OCI-LY3 (cell line): ENCODE results near the gene GPR183.

Source experiments
- H2AFZ ChIP-seq: fragments of 200-600, 300-600 bp; shearing (Covaris generic); 2 replicates; pipeline ENCODE4 v1.6.0; 2014; ENCODE audit warnings: antibody characterized with exemption, low read depth, low read length
- H3K27ac ChIP-seq: fragments of 200-600, 300-600 bp; sonication (generic); 2 replicates; pipeline ENCODE4 v1.5.1; 2014; ENCODE audit warnings: mild to moderate bottlenecking, low read length, moderate library complexity, mixed read lengths
- H3K27me3 ChIP-seq: fragments of 200-600, 300-600 bp; sonication (generic); 2 replicates; pipeline ENCODE4 v1.6.1; 2014; ENCODE audit warnings: low read depth, low read length, mixed read lengths
- H3K36me3 ChIP-seq: fragments of 200-600, 300-600 bp; sonication (generic); replicated peaks from 2 replicates; pipeline ENCODE3; 2014; ENCODE audit warnings: low read depth, low read length, mixed read lengths
- H3K4me1 ChIP-seq: fragments of 300-600, 200-600 bp; sonication (generic); 2 replicates; pipeline ENCODE4 v1.6.1; 2014; ENCODE audit warnings: low read length, mixed read lengths
- H3K4me2 ChIP-seq: fragments of 200-600, 300-600 bp; sonication (generic); 2 replicates; pipeline ENCODE4 v1.6.1; 2014; ENCODE audit warnings: low read length, mixed read lengths
- H3K4me3 ChIP-seq: fragments of 300-600, 200-600 bp; sonication (generic); 2 replicates; pipeline ENCODE4 v1.5.1; 2014; ENCODE audit warnings: antibody characterized with exemption, mild to moderate bottlenecking, low read length, moderate library complexity
- H3K79me2 ChIP-seq: fragments of 300-600, 200-600 bp; shearing (Covaris generic); 2 replicates; pipeline ENCODE4 v1.6.1; 2014; ENCODE audit warnings: mild to moderate bottlenecking, low read length, mixed read lengths
- H3K9ac ChIP-seq: fragments of 300-600, 200-600 bp; shearing (Covaris generic); 2 replicates; pipeline ENCODE4 v1.6.0; 2014; ENCODE audit warnings: mild to moderate bottlenecking, low read length, moderate library complexity
- H3K9me3 ChIP-seq: fragments of 200-600, 300-600 bp; shearing (Covaris generic); 2 replicates; pipeline ENCODE4 v1.6.1; 2014; ENCODE audit warnings: low read length, mixed read lengths; ENCODE audit not compliant: insufficient read depth
- H4K20me1 ChIP-seq: fragments of 200-600, 300-600 bp; sonication (generic); 2 replicates; pipeline ENCODE4 v1.6.1; 2016; ENCODE audit warnings: low read length, mixed read lengths; ENCODE audit not compliant: insufficient read depth
- EZH2phosphoT487 ChIP-seq: fragments of 200-600 bp; shearing (Covaris generic); IDR thresholded peaks from 2 replicates; pipeline ENCODE4 v1.6.1; 2018; ENCODE audit warnings: antibody characterized with exemption, mixed run types, low read depth
- TF ChIP-seq, protein P1 (sequence below): fragments of 200-600, 300-600 bp; sonication (generic); IDR thresholded peaks from 2 replicates; pipeline ENCODE4 v1.5.1; 2014; ENCODE audit warnings: antibody characterized with exemption, low read length, low read depth

GPR183 gene

DNA sequence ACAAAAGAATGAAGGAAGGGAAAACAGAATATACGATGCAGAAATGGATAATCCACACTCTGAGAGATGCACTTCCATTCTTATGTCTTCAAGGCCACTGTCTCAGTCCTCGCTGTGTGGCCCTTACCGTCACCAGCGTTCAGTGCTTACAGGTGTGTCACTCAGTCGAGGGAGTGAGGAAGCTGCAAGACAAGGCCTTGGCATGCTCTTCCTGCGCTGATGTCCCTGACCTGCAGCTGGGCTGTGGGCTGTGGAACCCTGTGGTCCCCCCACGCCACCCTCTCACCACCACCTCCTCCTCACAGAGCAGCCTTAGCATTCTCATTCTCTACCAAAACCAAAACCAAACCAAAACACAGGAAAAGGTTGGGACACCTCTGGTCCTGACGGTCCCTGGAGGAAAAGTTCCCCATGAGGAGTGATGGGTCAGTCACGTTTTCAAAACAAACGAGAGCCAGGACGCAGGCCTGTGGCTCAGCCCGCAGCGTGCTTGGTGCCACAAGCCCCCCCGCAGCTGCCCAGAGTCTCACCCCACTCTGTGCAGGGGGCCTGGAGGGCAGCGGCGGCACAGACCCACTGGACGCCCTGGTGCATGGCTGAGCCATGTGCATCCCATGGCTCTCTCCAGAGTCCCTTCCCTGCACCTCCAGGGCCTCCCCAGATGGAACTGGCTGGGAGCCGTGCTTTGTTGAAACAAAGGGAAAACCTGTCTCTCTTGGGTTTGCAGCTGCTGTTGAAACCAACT lies 48.2 kb upstream of the GPR183 start:
- H2AFZ ChIP-seq, result no peak overlapping the region
- peak overlapping the region; percentile 71 for H3K9ac ChIP-seq
- peak overlapping the region; percentile 92 for H3K4me2 ChIP-seq
- H3K27me3 ChIP-seq, result no peaks in the 10 kb centered on the region
- no peak for TF ChIP-seq EZH2phosphoT487
- TF ChIP-seq, protein P1, sequence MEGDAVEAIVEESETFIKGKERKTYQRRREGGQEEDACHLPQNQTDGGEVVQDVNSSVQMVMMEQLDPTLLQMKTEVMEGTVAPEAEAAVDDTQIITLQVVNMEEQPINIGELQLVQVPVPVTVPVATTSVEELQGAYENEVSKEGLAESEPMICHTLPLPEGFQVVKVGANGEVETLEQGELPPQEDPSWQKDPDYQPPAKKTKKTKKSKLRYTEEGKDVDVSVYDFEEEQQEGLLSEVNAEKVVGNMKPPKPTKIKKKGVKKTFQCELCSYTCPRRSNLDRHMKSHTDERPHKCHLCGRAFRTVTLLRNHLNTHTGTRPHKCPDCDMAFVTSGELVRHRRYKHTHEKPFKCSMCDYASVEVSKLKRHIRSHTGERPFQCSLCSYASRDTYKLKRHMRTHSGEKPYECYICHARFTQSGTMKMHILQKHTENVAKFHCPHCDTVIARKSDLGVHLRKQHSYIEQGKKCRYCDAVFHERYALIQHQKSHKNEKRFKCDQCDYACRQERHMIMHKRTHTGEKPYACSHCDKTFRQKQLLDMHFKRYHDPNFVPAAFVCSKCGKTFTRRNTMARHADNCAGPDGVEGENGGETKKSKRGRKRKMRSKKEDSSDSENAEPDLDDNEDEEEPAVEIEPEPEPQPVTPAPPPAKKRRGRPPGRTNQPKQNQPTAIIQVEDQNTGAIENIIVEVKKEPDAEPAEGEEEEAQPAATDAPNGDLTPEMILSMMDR, result no peak
- peak overlapping the region; percentile 63 for H3K4me3 ChIP-seq
- no peaks in the 10 kb centered on the region for H4K20me1 ChIP-seq
- H3K79me2 ChIP-seq, result peaks cover 3% of the 10 kb centered on the region; the same call in 1 of the 2 replicates
- H3K36me3 ChIP-seq, result no peaks in the 10 kb centered on the region
- peaks cover 78% of the 10 kb centered on the region for H3K4me1 ChIP-seq
- H3K27ac ChIP-seq, result peak overlapping the region; percentile 95
- no peaks in the 10 kb centered on the region for H3K9me3 ChIP-seq

DNA sequence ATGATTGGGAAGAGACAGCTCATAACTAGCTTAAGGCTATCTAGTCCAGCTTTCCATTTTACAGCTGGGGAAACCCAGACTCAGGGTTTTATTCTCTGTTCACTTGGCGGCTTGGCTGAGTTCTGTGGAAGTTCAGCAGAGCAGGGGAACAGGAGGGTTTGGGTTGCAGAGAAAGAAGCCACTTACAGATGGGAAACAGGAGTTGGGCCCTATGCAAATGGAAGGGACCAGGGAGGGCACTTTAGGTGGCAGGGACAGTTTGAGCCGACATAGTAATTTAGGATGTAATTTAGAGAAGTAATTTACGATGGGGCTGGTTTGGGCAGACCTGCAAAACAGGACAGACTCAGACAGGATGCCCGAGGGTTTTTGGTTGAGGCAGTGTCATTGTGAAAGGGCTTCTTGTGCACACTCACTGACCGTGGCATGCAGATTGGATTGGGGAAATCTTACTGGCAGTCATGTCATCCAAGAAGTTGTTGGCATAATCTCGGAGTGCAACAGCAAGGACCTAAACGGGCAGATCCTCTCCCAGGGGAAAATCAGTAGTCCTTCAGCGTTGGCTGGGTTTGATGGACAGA lies 47.3 kb upstream of the GPR183 start:
- H3K4me2 ChIP-seq, result peak overlapping the region; percentile 92
- H3K79me2 ChIP-seq, result peaks cover 3% of the 10 kb centered on the region; the same call in 1 of the 2 replicates
- peak overlapping the region; percentile 95 for H3K27ac ChIP-seq
- H3K9ac ChIP-seq, result peak overlapping the region; percentile 71
- no peaks in the 10 kb centered on the region for H3K27me3 ChIP-seq
- H2AFZ ChIP-seq, result no peak overlapping the region
- no peaks in the 10 kb centered on the region for H4K20me1 ChIP-seq
- peak overlapping the region; percentile 63 for H3K4me3 ChIP-seq
- H3K9me3 ChIP-seq, result no peaks in the 10 kb centered on the region
- peaks cover 83% of the 10 kb centered on the region for H3K4me1 ChIP-seq
- TF ChIP-seq EZH2phosphoT487, result no peak
- TF ChIP-seq, protein P1, result no peak
- no peaks in the 10 kb centered on the region for H3K36me3 ChIP-seq

DNA sequence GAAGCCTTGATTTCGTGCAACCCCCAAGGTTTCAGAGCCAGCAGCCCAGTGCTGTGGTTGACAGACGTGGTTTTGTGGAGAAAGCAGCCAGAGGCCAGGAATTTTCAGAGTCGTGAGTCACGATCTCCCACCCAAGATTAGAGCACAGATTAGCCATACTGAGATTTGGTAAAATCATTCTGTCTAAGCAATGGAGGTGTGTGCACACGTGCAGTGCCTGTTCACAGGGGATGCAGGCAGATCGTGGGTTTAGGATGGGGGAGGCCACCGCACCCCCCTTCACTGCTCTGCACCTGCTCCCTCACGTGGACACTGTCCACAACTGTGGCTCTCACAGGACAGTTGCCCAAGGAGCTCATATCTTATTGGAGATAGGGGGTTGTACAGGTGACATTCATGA lies 46.6 kb upstream of the GPR183 start:
- H2AFZ ChIP-seq, result no peak overlapping the region

DNA sequence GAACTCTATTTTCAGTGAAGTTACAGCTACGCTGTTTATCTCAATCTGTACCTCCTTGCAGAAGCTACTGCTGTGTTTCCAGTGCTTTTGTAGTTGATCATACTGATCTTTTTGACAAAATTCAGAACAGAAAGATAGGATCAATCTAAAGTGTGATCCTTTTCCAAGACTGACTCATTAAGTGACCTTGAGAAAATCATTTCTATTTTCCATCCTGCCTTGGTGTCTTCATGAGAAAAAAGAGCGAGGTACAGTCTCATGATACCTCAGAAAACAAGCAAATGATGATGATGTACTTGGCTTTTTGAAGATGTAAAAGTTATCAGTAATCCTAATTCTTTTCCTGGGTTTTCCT lies 46.0 kb upstream of the GPR183 start:
- Histone ChIP-seq H3K9ac (peak overlapping the region; percentile 66), H2AFZ (no peak overlapping the region), H3K4me1 (peaks cover 95% of the 10 kb centered on the region), H3K27me3 (no peaks in the 10 kb centered on the region), H3K4me2 (peak overlapping the region; percentile 92), H3K79me2 (peaks cover 3% of the 10 kb centered on the region; the same call in 1 of the 2 replicates), H3K4me3 (peak overlapping the region; percentile 63), H3K9me3 (no peaks in the 10 kb centered on the region), H4K20me1 (no peaks in the 10 kb centered on the region), H3K36me3 (no peaks in the 10 kb centered on the region), H3K27ac (peak overlapping the region; percentile 95)
- TF ChIP-seq, protein P1, result no peak
- TF ChIP-seq EZH2phosphoT487, result no peak

More for the DNA sequence above, 46.6 kb upstream of the GPR183 start:
- Histone ChIP-seq H3K4me3 (peak overlapping the region; percentile 63), H3K9me3 (no peaks in the 10 kb centered on the region), H3K9ac (peak overlapping the region; percentile 66), H3K4me1 (peaks cover 89% of the 10 kb centered on the region), H3K4me2 (peak overlapping the region; percentile 92), H3K27ac (peak overlapping the region; percentile 95), H3K36me3 (no peaks in the 10 kb centered on the region), H4K20me1 (no peaks in the 10 kb centered on the region), H3K79me2 (peaks cover 3% of the 10 kb centered on the region; the same call in 1 of the 2 replicates), H3K27me3 (no peaks in the 10 kb centered on the region)
- no peak for TF ChIP-seq EZH2phosphoT487
- TF ChIP-seq, protein P1, result no peak
